Measurements from ENCODE around the gene OR8D4.

DNA sequence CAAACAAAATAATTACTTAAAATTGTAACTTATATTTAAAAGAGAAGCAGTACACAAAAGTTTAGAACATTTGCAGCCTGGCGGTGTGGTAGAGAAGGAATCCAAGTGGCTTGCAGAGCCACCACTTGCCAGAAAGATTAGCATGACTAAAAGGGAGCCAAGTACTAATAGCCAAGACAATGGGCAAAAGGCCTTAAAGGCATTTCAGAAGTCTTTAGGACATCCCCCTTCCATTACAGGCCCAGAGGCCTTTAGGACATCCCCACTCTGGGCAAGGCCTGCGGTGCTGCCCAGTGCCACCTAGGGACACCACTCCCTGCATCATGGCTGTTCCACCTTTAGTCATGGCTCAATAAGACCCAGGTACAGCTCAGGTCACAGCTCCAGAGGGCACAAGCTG is 48.9 kb upstream of the OR8D4 start:
- TF ChIP-seq CTCF (IDR thresholded peaks at IDR 0.05; ENCODE audit: low read depth, low read length, poor library complexity, severe bottlenecking) (no peak), EZH2phosphoT487 (IDR thresholded peaks at IDR 0.05; ENCODE audit: borderline replicate concordance, low read length) (no peak)

Measured in DOHH2 (cell line).